HG02870 (cell line): ENCODE measurements around the gene METAP1D.
"Not testable (repeated sequence)": the region's sequence is repeated elsewhere in the genome, so short reads cannot be mapped to it uniquely, and the experiment has no call there.

Experiments used
- ATAC-seq: cut with Tn5 transposase; IDR thresholded peaks from one replicate; pipeline ENCODE4 v1.9.1; 2021; ENCODE audit warnings: mild to moderate bottlenecking, moderate library complexity; ENCODE audit not compliant: unreplicated experiment

Gene METAP1D

GRCh38 chr2:172100935-172101820, 101.4 kb downstream of the METAP1D start:
- ATAC-seq, result no peak

- ATAC-seq, result no peak
These were observed 102.2 kb downstream of the METAP1D start for GRCh38 chr2:172101821-172102390.

GRCh38 chr2:172102391-172103359, 102.9 kb downstream of the METAP1D start, which contains the start of gene DLX2:
DLX2 (minus strand) TSS chr2:172102900; CDS start chr2:172102538, 362 bp downstream.
- peak; percentile 67 for ATAC-seq

- no peak for ATAC-seq
These were observed 103.9 kb downstream of the METAP1D start for GRCh38 chr2:172103471-172104272.

GRCh38 chr2:172105471-172106107, 105.8 kb downstream of the METAP1D start:
- ATAC-seq, result no peak

GRCh38 chr2:172106108-172106961, 106.6 kb downstream of the METAP1D start:
- ATAC-seq, result no peak

- ATAC-seq, result no peak
These were observed 108.2 kb downstream of the METAP1D start for GRCh38 chr2:172107690-172108586.

- no peak for ATAC-seq
These were observed 108.8 kb downstream of the METAP1D start for GRCh38 chr2:172108587-172108930.

GRCh38 chr2:172109256-172109987, 109.7 kb downstream of the METAP1D start:
- ATAC-seq, result no peak

- no peak for ATAC-seq
These were observed 110.4 kb downstream of the METAP1D start for GRCh38 chr2:172109988-172110811.

GRCh38 chr2:172113617-172114016, 113.9 kb downstream of the METAP1D start:
- ATAC-seq, result no peak

- ATAC-seq, result not testable (repeated sequence)
These were observed 114.4 kb downstream of the METAP1D start for GRCh38 chr2:172114176-172114575.

GRCh38 chr2:172114579-172114978, 114.8 kb downstream of the METAP1D start:
- no peak for ATAC-seq

- no peak for ATAC-seq
These were observed 116.4 kb downstream of the METAP1D start for GRCh38 chr2:172116107-172116506.

- ATAC-seq, result no peak
These were observed 119.3 kb downstream of the METAP1D start for GRCh38 chr2:172119089-172119488.

GRCh38 chr2:172120118-172120517, 120.4 kb downstream of the METAP1D start:
- no peak for ATAC-seq
